ENCODE data around the gene IL36G.

- TF ChIP-seq SP1 (IDR thresholded peaks at IDR 0.05) (no peak), LEF1 (IDR thresholded peaks at IDR 0.05; ENCODE audit: borderline replicate concordance) (no peak), BHLHE40 (IDR thresholded peaks at IDR 0.05; ENCODE audit: borderline replicate concordance) (no peak)
Measured at GRCh38 chr2:112947374-112947773, 30.4 kb upstream of the IL36G start.

Measured in HEK293T (cell line).